Adrenal gland (tissue), 12 donors: ENCODE measurements around the gene TAF4. TPM values are rescaled to one million over a fixed set of nuclear protein-coding genes. Genes with fewer than 3 reads are reported as not detected.

ENCODE experiments used
- DNase-seq, 7 donors: peaks; one replicate each; pipeline ENCODE4 v3.0.0-alpha.2; 2019 to 2020
- H3K27ac ChIP-seq, 5 donors: fragments of 200-600 bp; sonication (generic) in 4 of 5; 1 replicate in 3 of 5; 2 replicates in 2 of 5; pipeline versions ENCODE4 v1.5.1 to v1.8.0; 2016 to 2020; ENCODE audit warnings: mild to moderate bottlenecking in 1 of 5
- H3K27me3 ChIP-seq: fragments of 200-600 bp; 2 replicates; pipeline ENCODE4 v1.8.0; 2021
- H3K36me3 ChIP-seq, 2 donors: fragments of 200-600 bp; replicated peaks in 1 of 2; 1 replicate in 1 of 2; 2 replicates in 1 of 2; pipeline versions ENCODE4 v1.5.1 to v1.8.0; 2018 to 2022
- H3K4me1 ChIP-seq, 2 donors: fragments of 200-600 bp; replicated peaks in 1 of 2; 1 replicate in 1 of 2; 2 replicates in 1 of 2; pipeline versions ENCODE4 v1.5.1 to v1.8.0; 2018 to 2021
- H3K4me3 ChIP-seq, 4 donors: fragments of 200-600 bp; sonication (generic) in 3 of 4; one replicate each; pipeline ENCODE4 v1.5.1; 2016 to 2018
- H3K9me3 ChIP-seq, 3 donors: fragments of 200-600 bp; sonication (generic) in 1 of 3; replicated peaks in 1 of 3; 1 replicate in 2 of 3; 2 replicates in 1 of 3; pipeline versions ENCODE4 v1.5.1 to v1.8.0; 2016 to 2021
- POLR2A ChIP-seq, 2 donors: fragments of 450-650 bp; IDR thresholded peaks; one replicate each; pipeline ENCODE4 v1.6.1; 2017; ENCODE audit warnings: antibody characterized with exemption in 2 of 2, mild to moderate bottlenecking in 2 of 2, moderate library complexity in 1 of 2
- WGBS, 4 donors: extraction: QIAGEN DNeasy Blood & Tissue Kit in 2 of 4; methylation state at CpG; one replicate each; pipeline versions ENCODE4 v1.1.5 to v1.1.7; 2013 to 2017; 5-methylcytosine and 5-hydroxymethylcytosine counted together
- intact Hi-C, 2 donors: fragments of 100-400 bp; cut with DNase I; formaldehyde crosslinking; loops; one replicate each; pipeline versions ENCODE4 v1.14.1 to v1.15.0; 2022 to 2023
- polyA plus RNA-seq, 3 donors: library from polyadenylated mRNA; stranded (reverse); fragments of 200-250 nt in 2 of 3; fragments of 350-450 nt in 1 of 3; fragmentation: Illumina TruSeq in 1 of 3; extraction: RNeasy Lipid Tissue Mini Kit (QIAGEN cat#74804) in 1 of 3; gene quantifications; one replicate each; pipeline ENCODE4 v1.2.3, GENCODE V29; 2013 to 2014
- total RNA-seq, 9 donors: library from RNA; depleted of rRNA in 4 of 9; stranded (reverse); fragments of >200 nt in 4 of 9; fragments of 120-200 nt in 1 of 9; fragmentation: NEBNext Ultra II Directional in 1 of 9; extraction: Animal tissue kit (Norgen Biotek cat#: 25700) in 1 of 9; gene quantifications; one replicate each; pipeline versions ENCODE4 v1.1.0 to v1.2.4, GENCODE V29; 2013 to 2023
- TF ChIP-seq, protein P1 (sequence below), 6 experiments: fragments of 450-650 bp in 4 of 6; fragments of 200-600 bp in 2 of 6; sonication (generic) in 1 of 6; IDR thresholded peaks; 1 replicate in 5 of 6; 2 replicates in 1 of 6; pipeline versions ENCODE4 v1.5.1 to v1.8.0; 2016 to 2021; ENCODE audit warnings: antibody characterized with exemption in 6 of 6, mild to moderate bottlenecking in 2 of 6, moderate library complexity in 1 of 6
- donor health status: healthy with polysubstance abuse.
- donor health status: Bipolar disorder and iron deficiency.
- donor health status: DM: yes; HTN: yes; CAD: no.
- donor health status: DM: no; HTN: no; CAD: no.
- donor health status: DM: no; HTN: no; CAD: no.
- donor health status: DM: yes; HTN: yes; CAD: no.

The TAF4 gene
- total and polyA plus RNA-seq, 12 donors = 5.2 to 30.9 (median 14.8) TPM

DNA sequence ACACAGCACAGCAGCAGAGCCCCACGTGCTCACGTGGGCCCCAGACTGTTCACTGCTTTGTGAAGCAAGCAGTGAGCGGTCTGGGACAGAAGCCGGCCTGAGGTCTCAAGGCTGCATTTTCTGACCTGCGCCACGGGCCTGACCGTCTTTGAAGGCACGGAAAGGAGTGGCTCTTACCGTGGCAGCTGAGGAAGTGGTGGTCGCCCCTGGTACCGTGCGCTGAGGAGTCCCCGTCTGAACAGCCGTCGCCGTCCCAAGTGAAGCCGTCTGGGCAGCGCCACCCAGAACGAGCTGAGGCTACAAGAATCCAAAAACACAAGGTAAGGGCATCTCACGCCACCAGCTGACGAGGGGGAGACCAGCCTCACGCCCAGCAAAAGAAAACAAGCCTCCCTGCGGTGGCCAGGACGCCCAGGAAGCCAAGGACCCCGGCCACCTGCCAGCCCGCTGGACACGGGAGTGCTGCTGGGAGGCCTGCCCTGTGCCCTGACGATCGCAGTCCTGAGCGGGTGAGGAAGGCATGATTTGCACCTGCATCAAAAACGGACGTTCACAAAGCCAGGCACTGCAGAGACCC lies 55.7 kb downstream of the TAF4 start:
- Histone ChIP-seq H3K4me3 (no peak overlapping the region), H3K27me3 (no peaks in the 10 kb centered on the region), H3K27ac (no peak overlapping the region), H3K4me1 (no peaks in the 10 kb centered on the region), H3K9me3 (no peaks in the 10 kb centered on the region), H3K36me3 (peaks cover 0 to 68% of the 10 kb centered on the region in 2 donors)
- TF ChIP-seq, protein P1, sequence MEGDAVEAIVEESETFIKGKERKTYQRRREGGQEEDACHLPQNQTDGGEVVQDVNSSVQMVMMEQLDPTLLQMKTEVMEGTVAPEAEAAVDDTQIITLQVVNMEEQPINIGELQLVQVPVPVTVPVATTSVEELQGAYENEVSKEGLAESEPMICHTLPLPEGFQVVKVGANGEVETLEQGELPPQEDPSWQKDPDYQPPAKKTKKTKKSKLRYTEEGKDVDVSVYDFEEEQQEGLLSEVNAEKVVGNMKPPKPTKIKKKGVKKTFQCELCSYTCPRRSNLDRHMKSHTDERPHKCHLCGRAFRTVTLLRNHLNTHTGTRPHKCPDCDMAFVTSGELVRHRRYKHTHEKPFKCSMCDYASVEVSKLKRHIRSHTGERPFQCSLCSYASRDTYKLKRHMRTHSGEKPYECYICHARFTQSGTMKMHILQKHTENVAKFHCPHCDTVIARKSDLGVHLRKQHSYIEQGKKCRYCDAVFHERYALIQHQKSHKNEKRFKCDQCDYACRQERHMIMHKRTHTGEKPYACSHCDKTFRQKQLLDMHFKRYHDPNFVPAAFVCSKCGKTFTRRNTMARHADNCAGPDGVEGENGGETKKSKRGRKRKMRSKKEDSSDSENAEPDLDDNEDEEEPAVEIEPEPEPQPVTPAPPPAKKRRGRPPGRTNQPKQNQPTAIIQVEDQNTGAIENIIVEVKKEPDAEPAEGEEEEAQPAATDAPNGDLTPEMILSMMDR (IDR thresholded peaks at IDR 0.05) = no peak
- no peak for TF ChIP-seq POLR2A (IDR thresholded peaks at IDR 0.05)
- no peak for DNase-seq
- intact Hi-C loops = loop anchor here (5.0 to 10.0 kb wide), 3 partner anchors 127 to 365 kb away; no protein-coding TSS in a partner anchor
- WGBS, 4 donors = 92 to 96% (median 93%) methylated on average over 5 to 32 of the region's 32 CpGs

- DNase-seq = no peak
- H3K4me1 ChIP-seq = no peaks in the 10 kb centered on the region
- peaks cover 0 to 73% of the 10 kb centered on the region in 2 donors for H3K36me3 ChIP-seq
- no peak overlapping the region for H3K4me3 ChIP-seq
- intact Hi-C loops = no loop called here
- TF ChIP-seq, protein P1 (IDR thresholded peaks at IDR 0.05) = no peak
- no peak for TF ChIP-seq POLR2A (IDR thresholded peaks at IDR 0.05)
- H3K9me3 ChIP-seq = no peaks in the 10 kb centered on the region
- no peak overlapping the region for H3K27ac ChIP-seq
- H3K27me3 ChIP-seq = no peaks in the 10 kb centered on the region
- WGBS, 4 donors = 93 to 94% (median 94%) methylated on average over 13 of the region's 13 CpGs
Measured at GRCh38 chr20:62009322-62009721, 56.4 kb downstream of the TAF4 start.

DNA sequence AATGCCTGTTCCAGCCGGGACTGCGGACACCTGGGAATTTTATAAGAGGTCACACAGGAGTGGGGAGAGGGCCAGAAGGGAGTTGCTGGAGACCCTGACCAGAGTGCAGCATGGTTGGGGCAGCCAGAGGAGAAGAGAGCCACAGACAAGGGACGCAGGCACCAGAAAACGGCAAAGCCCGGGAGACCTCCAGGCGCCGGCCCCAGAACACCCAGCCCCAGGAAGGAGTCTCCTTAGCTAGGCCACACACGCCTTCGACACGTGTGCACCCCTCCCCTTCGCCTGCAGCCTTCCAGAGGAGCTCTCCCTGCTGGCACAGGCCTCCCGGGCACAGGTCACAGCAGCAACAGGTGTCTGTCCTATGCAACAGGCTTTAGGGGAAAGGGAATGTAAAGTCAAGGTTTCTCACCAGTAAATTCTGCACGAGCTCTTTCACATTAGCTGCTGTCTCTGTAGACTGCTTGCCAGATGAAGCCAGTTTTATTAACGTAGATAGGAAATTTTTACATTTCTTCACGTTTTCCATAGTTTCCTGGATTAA lies 57.0 kb downstream of the TAF4 start:
- TF ChIP-seq POLR2A (IDR thresholded peaks at IDR 0.05) = no peak
- TF ChIP-seq, protein P1 (IDR thresholded peaks at IDR 0.05) = no peak
- intact Hi-C loops = no loop called here
- no peak for DNase-seq
- Histone ChIP-seq H3K27me3 (no peaks in the 10 kb centered on the region), H3K27ac (no peak overlapping the region), H3K4me3 (no peak overlapping the region), H3K9me3 (no peaks in the 10 kb centered on the region), H3K36me3 (peaks cover 0 to 77% of the 10 kb centered on the region in 2 donors), H3K4me1 (no peaks in the 10 kb centered on the region)
- WGBS, 4 donors = 91 to 95% (median 92%) methylated on average over 10 to 15 of the region's 15 CpGs

DNA sequence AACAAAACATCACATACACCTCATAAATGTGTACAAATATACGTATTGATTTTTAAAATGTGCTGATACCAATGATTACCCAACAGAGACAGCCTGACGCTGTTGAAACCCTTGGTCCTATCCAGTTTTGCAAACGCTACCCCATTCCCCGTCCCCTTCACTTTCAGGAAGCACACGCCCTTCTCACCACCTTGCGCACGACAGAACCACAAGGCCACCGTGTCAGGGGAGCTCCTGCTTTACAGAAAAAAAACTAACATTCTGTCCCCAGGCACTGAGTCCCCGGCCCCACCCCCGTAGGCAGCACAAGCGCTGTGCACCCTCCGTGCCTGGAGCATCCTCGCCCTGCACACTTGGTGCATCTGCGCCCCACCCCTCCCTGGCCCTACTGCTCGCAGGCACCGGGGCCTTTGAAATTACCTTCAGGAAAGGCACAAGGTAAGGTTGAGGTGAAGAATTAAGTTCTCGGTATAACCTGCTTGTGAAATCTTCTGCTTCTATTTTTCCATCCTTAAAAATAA lies 58.5 kb downstream of the TAF4 start:
- peaks cover 0 to 82% of the 10 kb centered on the region in 2 donors for H3K36me3 ChIP-seq
- intact Hi-C loops = no loop called here

More for the DNA sequence above, 58.5 kb downstream of the TAF4 start:
- no peaks in the 10 kb centered on the region for H3K9me3 ChIP-seq
- no peaks in the 10 kb centered on the region for H3K4me1 ChIP-seq
- no peaks in the 10 kb centered on the region for H3K27me3 ChIP-seq
- WGBS, 4 donors = 87 to 90% (median 89%) methylated on average over 15 to 17 of the region's 17 CpGs
- no peak overlapping the region for H3K27ac ChIP-seq
- DNase-seq = no peak
- no peak overlapping the region for H3K4me3 ChIP-seq
- TF ChIP-seq, protein P1 (IDR thresholded peaks at IDR 0.05) = no peak
- TF ChIP-seq POLR2A (IDR thresholded peaks at IDR 0.05) = no peak
